ENCODE measurements around the gene CCDC9B. TPM values are rescaled to one million over a fixed set of nuclear protein-coding genes. Genes with fewer than 3 reads are reported as not detected.

Gene CCDC9B
- total and polyA plus RNA-seq, 2 donors (not counting 1 experiment from before 2014, with no cell fraction given), result 2.0 to 38.0 TPM

GRCh38 chr15:40338041-40338657 is 2.6 kb downstream of the CCDC9B start:
- no peaks in the 10 kb centered on the region for H4K20me1 ChIP-seq (ENCODE audit: control insufficient read depth, extremely low read depth, insufficient read depth, low read length)
- TF ChIP-seq EZH2 (IDR thresholded peaks at IDR 0.05; ENCODE audit: low read length, missing control alignments), result no peak
- TF ChIP-seq CTCF (conservative IDR thresholded peaks at IDR 0.05 in 1 of 2, IDR thresholded peaks at IDR 0.05 in 1 of 2; ENCODE audit: low read depth in 1 of 2, low read length in 2 of 2), result peak; percentile 43 to 64
- peak; percentile 57 to 63 for DNase-seq (ENCODE audit: low read depth in 2 of 2)
- H3K4me3 ChIP-seq (replicated peaks in 1 of 4; ENCODE audit: control extremely low read depth in 1 of 4, insufficient read depth in 1 of 4, low read depth in 3 of 4, low read length in 4 of 4), result peak overlapping the region in 1 of 4 experiments; percentile 77
- H3K4me2 ChIP-seq (ENCODE audit: extremely low read depth, insufficient read depth, low read length), result peak overlapping the region; percentile 68
- H3K36me3 ChIP-seq (ENCODE audit: control insufficient read depth, insufficient read depth, low read length), result peaks cover 24% of the 10 kb centered on the region
- H3K4me1 ChIP-seq (ENCODE audit: control insufficient read depth, extremely low read depth, insufficient read depth, low read length), result peaks cover 40% of the 10 kb centered on the region
- peak overlapping the region; percentile 95 for H3K27ac ChIP-seq (ENCODE audit: insufficient read depth, low read length)
- no peaks in the 10 kb centered on the region for H3K9me3 ChIP-seq (ENCODE audit: control insufficient read depth, insufficient read depth, low read depth, low read length)
- no peaks in the 10 kb centered on the region for H3K27me3 ChIP-seq (ENCODE audit: control insufficient read depth, insufficient read depth, low read length)
- no peak overlapping the region for H2AFZ ChIP-seq (ENCODE audit: low read length)
- H3K9ac ChIP-seq (ENCODE audit: insufficient read depth, low read length), result no peak overlapping the region
- H3K79me2 ChIP-seq (ENCODE audit: control insufficient read depth, insufficient read depth, low read length), result peaks cover 18% of the 10 kb centered on the region

GRCh38 chr15:40337597-40337996 is 3.1 kb downstream of the CCDC9B start:
- no peak overlapping the region for H3K4me2 ChIP-seq (ENCODE audit: extremely low read depth, insufficient read depth, low read length)
- no peak overlapping the region for H3K4me3 ChIP-seq (replicated peaks in 1 of 4; ENCODE audit: control extremely low read depth in 1 of 4, insufficient read depth in 1 of 4, low read depth in 3 of 4, low read length in 4 of 4)
- H3K79me2 ChIP-seq (ENCODE audit: control insufficient read depth, insufficient read depth, low read length), result peaks cover 18% of the 10 kb centered on the region
- DNase-seq (ENCODE audit: low read depth in 2 of 2), result no peak
- H3K27ac ChIP-seq (ENCODE audit: insufficient read depth, low read length), result peak overlapping the region; percentile 31
- H3K9ac ChIP-seq (ENCODE audit: insufficient read depth, low read length), result no peak overlapping the region
- no peak for TF ChIP-seq EZH2 (IDR thresholded peaks at IDR 0.05; ENCODE audit: low read length, missing control alignments)
- no peak for TF ChIP-seq CTCF (conservative IDR thresholded peaks at IDR 0.05 in 1 of 2, IDR thresholded peaks at IDR 0.05 in 1 of 2; ENCODE audit: low read depth in 1 of 2, low read length in 2 of 2)
- H3K9me3 ChIP-seq (ENCODE audit: control insufficient read depth, insufficient read depth, low read depth, low read length), result no peaks in the 10 kb centered on the region
- H3K4me1 ChIP-seq (ENCODE audit: control insufficient read depth, extremely low read depth, insufficient read depth, low read length), result peaks cover 36% of the 10 kb centered on the region
- no peak overlapping the region for H2AFZ ChIP-seq (ENCODE audit: low read length)
- no peaks in the 10 kb centered on the region for H3K27me3 ChIP-seq (ENCODE audit: control insufficient read depth, insufficient read depth, low read length)
- H3K36me3 ChIP-seq (ENCODE audit: control insufficient read depth, insufficient read depth, low read length), result peaks cover 24% of the 10 kb centered on the region
- H4K20me1 ChIP-seq (ENCODE audit: control insufficient read depth, extremely low read depth, insufficient read depth, low read length), result no peaks in the 10 kb centered on the region

GRCh38 chr15:40336744-40337122 is 4.0 kb downstream of the CCDC9B start:
- Histone ChIP-seq H2AFZ (ENCODE audit: low read length) (no peak overlapping the region), H3K9me3 (ENCODE audit: control insufficient read depth, insufficient read depth, low read depth, low read length) (no peaks in the 10 kb centered on the region), H3K4me2 (ENCODE audit: extremely low read depth, insufficient read depth, low read length) (no peak overlapping the region), H3K4me3 (replicated peaks in 1 of 4; ENCODE audit: control extremely low read depth in 1 of 4, insufficient read depth in 1 of 4, low read depth in 3 of 4, low read length in 4 of 4) (no peak overlapping the region), H3K27me3 (ENCODE audit: control insufficient read depth, insufficient read depth, low read length) (no peaks in the 10 kb centered on the region), H3K36me3 (ENCODE audit: control insufficient read depth, insufficient read depth, low read length) (peaks cover 24% of the 10 kb centered on the region), H3K4me1 (ENCODE audit: control insufficient read depth, extremely low read depth, insufficient read depth, low read length) (peaks cover 36% of the 10 kb centered on the region), H4K20me1 (ENCODE audit: control insufficient read depth, extremely low read depth, insufficient read depth, low read length) (no peaks in the 10 kb centered on the region), H3K27ac (ENCODE audit: insufficient read depth, low read length) (no peak overlapping the region), H3K79me2 (ENCODE audit: control insufficient read depth, insufficient read depth, low read length) (peaks cover 18% of the 10 kb centered on the region), H3K9ac (ENCODE audit: insufficient read depth, low read length) (no peak overlapping the region)
- no peak for DNase-seq (ENCODE audit: low read depth in 2 of 2)
- TF ChIP-seq EZH2 (IDR thresholded peaks at IDR 0.05; ENCODE audit: low read length, missing control alignments) (no peak), CTCF (conservative IDR thresholded peaks at IDR 0.05 in 1 of 2, IDR thresholded peaks at IDR 0.05 in 1 of 2; ENCODE audit: low read depth in 1 of 2, low read length in 2 of 2) (no peak)
